HEK293 (cell line): Measurements from ENCODE around the gene GNAQ.

Source experiments
- GLI4 ChIP-seq: fragments of 450-650 bp; formaldehyde crosslinking; IDR thresholded peaks from 2 replicates; pipeline ENCODE4 v1.5.1; 2016; ENCODE audit warnings: missing biosample characterization, missing genetic modification characterization
- WT1 ChIP-seq: fragments of 450-650 bp; formaldehyde crosslinking; IDR thresholded peaks from 2 replicates; pipeline ENCODE4 v1.5.1; 2016; ENCODE audit warnings: missing biosample characterization, missing genetic modification characterization
- ZNF544 ChIP-seq: fragments of 450-650 bp; formaldehyde crosslinking; IDR thresholded peaks from 2 replicates; pipeline ENCODE4 v1.5.0; 2017; ENCODE audit warnings: missing biosample characterization, missing genetic modification characterization
- ZNF558 ChIP-seq: fragments of 450-650 bp; formaldehyde crosslinking; IDR thresholded peaks from 2 replicates; pipeline ENCODE4 v1.5.1; 2016; ENCODE audit warnings: missing biosample characterization, missing genetic modification characterization
- TF ChIP-seq, protein P1 (sequence below): fragments of 450-650 bp; formaldehyde crosslinking; IDR thresholded peaks from 2 replicates; pipeline ENCODE4 v1.5.1; 2016; ENCODE audit warnings: missing biosample characterization, missing genetic modification characterization, low read depth
- TF ChIP-seq, protein P2 (sequence below): fragments of 450-650 bp; formaldehyde crosslinking; IDR thresholded peaks from 2 replicates; pipeline ENCODE4 v1.5.1; 2017; ENCODE audit warnings: missing biosample characterization, mild to moderate bottlenecking, missing genetic modification characterization, moderate library complexity

DNA sequence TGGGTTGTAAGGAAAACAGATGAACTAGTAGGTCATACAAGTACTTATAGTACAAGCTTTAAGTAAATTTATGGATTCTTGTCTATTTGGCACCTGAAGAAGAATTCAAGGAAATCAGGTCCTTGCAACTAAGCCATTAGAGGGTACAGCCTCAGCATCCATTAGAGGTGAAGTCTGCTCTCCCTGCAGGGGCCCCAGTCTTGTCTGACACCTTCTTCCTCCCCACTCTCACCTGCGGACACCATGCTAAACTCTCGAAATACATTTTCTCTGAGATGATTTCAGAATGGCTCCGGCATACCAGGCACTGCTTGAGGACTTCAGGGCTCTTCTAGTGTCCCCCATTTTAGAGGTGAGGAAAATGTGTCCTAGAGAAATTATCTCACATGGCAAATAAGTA is 137.9 kb downstream of the GNAQ start:
- TF ChIP-seq, protein P1, sequence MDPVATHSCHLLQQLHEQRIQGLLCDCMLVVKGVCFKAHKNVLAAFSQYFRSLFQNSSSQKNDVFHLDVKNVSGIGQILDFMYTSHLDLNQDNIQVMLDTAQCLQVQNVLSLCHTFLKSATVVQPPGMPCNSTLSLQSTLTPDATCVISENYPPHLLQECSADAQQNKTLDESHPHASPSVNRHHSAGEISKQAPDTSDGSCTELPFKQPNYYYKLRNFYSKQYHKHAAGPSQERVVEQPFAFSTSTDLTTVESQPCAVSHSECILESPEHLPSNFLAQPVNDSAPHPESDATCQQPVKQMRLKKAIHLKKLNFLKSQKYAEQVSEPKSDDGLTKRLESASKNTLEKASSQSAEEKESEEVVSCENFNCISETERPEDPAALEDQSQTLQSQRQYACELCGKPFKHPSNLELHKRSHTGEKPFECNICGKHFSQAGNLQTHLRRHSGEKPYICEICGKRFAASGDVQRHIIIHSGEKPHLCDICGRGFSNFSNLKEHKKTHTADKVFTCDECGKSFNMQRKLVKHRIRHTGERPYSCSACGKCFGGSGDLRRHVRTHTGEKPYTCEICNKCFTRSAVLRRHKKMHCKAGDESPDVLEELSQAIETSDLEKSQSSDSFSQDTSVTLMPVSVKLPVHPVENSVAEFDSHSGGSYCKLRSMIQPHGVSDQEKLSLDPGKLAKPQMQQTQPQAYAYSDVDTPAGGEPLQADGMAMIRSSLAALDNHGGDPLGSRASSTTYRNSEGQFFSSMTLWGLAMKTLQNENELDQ: no peak
- TF ChIP-seq ZNF558 (tag by site-specific recombination) (no peak), GLI4 (tag by site-specific recombination) (no peak), WT1 (no peak), ZNF544 (tag by site-specific recombination) (no peak)
- TF ChIP-seq, protein P2, sequence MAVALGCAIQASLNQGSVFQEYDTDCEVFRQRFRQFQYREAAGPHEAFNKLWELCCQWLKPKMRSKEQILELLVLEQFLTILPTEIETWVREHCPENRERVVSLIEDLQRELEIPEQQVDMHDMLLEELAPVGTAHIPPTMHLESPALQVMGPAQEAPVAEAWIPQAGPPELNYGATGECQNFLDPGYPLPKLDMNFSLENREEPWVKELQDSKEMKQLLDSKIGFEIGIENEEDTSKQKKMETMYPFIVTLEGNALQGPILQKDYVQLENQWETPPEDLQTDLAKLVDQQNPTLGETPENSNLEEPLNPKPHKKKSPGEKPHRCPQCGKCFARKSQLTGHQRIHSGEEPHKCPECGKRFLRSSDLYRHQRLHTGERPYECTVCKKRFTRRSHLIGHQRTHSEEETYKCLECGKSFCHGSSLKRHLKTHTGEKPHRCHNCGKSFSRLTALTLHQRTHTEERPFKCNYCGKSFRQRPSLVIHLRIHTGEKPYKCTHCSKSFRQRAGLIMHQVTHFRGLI (tag by site-specific recombination): no peak
